Muscle of leg (tissue), 11 donors: ENCODE measurements around the gene ANKRD31. TPM values are rescaled to one million over a fixed set of nuclear protein-coding genes. Genes with fewer than 3 reads are reported as not detected.

Experiments
- DNase-seq: peaks from one replicate; pipeline ENCODE4 v3.0.0; 2013
- H3K27ac ChIP-seq: one replicate; pipeline ENCODE4 v1.5.1; 2013; ENCODE audit warnings: mild to moderate bottlenecking, low read length, control low read depth
- H3K27me3 ChIP-seq: one replicate; pipeline ENCODE4 v1.6.1; 2013; ENCODE audit warnings: low read length; ENCODE audit not compliant: control insufficient read depth, insufficient read depth
- H3K36me3 ChIP-seq: one replicate; pipeline ENCODE4 v1.6.1; 2013; ENCODE audit warnings: low read length; ENCODE audit not compliant: control insufficient read depth, insufficient read depth
- H3K4me1 ChIP-seq: one replicate; pipeline ENCODE4 v1.6.1; 2013; ENCODE audit warnings: low read length; ENCODE audit not compliant: control insufficient read depth, insufficient read depth
- H3K4me3 ChIP-seq: one replicate; pipeline ENCODE4 v1.5.1; 2013; ENCODE audit warnings: low read length, control low read depth
- H3K9me3 ChIP-seq: replicated peaks from 2 replicates; pipeline ENCODE4 v1.6.1; 2013; ENCODE audit warnings: low read depth, low read length; ENCODE audit not compliant: control insufficient read depth
- WGBS: methylation state at CpG from one replicate; pipeline ENCODE4 v1.1.5; 2013; ENCODE audit warnings: missing lambda C conversion rate; ENCODE audit not compliant: insufficient coverage; 5-methylcytosine and 5-hydroxymethylcytosine counted together
- polyA plus RNA-seq, 8 donors: library from polyadenylated mRNA; unstranded; fragments of 120-200 nt; gene quantifications; one replicate each; pipeline versions ENCODE4 v1.2.1 to v1.2.3, GENCODE V29; 2013; ENCODE audit warnings: inconsistent platforms in 1 of 8, low replicate concordance in 1 of 8; ENCODE audit not compliant: insufficient read length in 8 of 8, insufficient read depth in 1 of 8
- total RNA-seq: library from RNA; stranded (reverse); fragments of 120-200 nt; gene quantifications from one replicate; pipeline ENCODE4 v1.2.4, GENCODE V29; 2013

ANKRD31 gene
- total and polyA plus RNA-seq, 9 donors: 0.06 to 0.27 (median 0.13) TPM

GRCh38 chr5:75078027-75078426 is 158.7 kb downstream of the ANKRD31 start:
- DNase-seq: no peak
- H3K27ac ChIP-seq: no peak overlapping the region
- H3K9me3 ChIP-seq: no peaks in the 10 kb centered on the region
- WGBS: no CpG with 5 or more reads among the region's 5 CpGs
- no peaks in the 10 kb centered on the region for H3K4me1 ChIP-seq
- no peaks in the 10 kb centered on the region for H3K36me3 ChIP-seq
- H3K4me3 ChIP-seq: no peak overlapping the region
- no peaks in the 10 kb centered on the region for H3K27me3 ChIP-seq

GRCh38 chr5:75072061-75072460 is 164.6 kb downstream of the ANKRD31 start:
- Histone ChIP-seq H3K27ac (no peak overlapping the region), H3K4me1 (no peaks in the 10 kb centered on the region), H3K36me3 (no peaks in the 10 kb centered on the region), H3K27me3 (no peaks in the 10 kb centered on the region), H3K4me3 (no peak overlapping the region), H3K9me3 (no peaks in the 10 kb centered on the region)
- no peak for DNase-seq

- no peaks in the 10 kb centered on the region for H3K4me1 ChIP-seq
- H3K36me3 ChIP-seq: no peaks in the 10 kb centered on the region
- no peak overlapping the region for H3K27ac ChIP-seq
- no peak overlapping the region for H3K4me3 ChIP-seq
- no peak for DNase-seq
- no peaks in the 10 kb centered on the region for H3K27me3 ChIP-seq
- no peaks in the 10 kb centered on the region for H3K9me3 ChIP-seq
These were observed 165.6 kb downstream of the ANKRD31 start for GRCh38 chr5:75071100-75071499.

GRCh38 chr5:75067434-75067833 is 169.2 kb downstream of the ANKRD31 start:
- Histone ChIP-seq H3K9me3 (no peaks in the 10 kb centered on the region), H3K27ac (no peak overlapping the region), H3K36me3 (no peaks in the 10 kb centered on the region), H3K27me3 (no peaks in the 10 kb centered on the region), H3K4me1 (no peaks in the 10 kb centered on the region), H3K4me3 (no peak overlapping the region)
- no peak for DNase-seq
- WGBS: no CpG with 5 or more reads among the region's 3 CpGs

- H3K4me1 ChIP-seq: no peaks in the 10 kb centered on the region
- H3K36me3 ChIP-seq: no peaks in the 10 kb centered on the region
- H3K9me3 ChIP-seq: no peaks in the 10 kb centered on the region
- WGBS: 80% methylated on average over 1 of the region's 2 CpGs
- no peak for DNase-seq
- no peaks in the 10 kb centered on the region for H3K27me3 ChIP-seq
- no peak overlapping the region for H3K4me3 ChIP-seq
- no peak overlapping the region for H3K27ac ChIP-seq
These were observed 173.7 kb downstream of the ANKRD31 start for GRCh38 chr5:75062925-75063531.

- no peaks in the 10 kb centered on the region for H3K36me3 ChIP-seq
- no peak overlapping the region for H3K4me3 ChIP-seq
- no peaks in the 10 kb centered on the region for H3K9me3 ChIP-seq
- 73% methylated on average over 3 of the region's 4 CpGs for WGBS
- no peak for DNase-seq
- peaks cover 5% of the 10 kb centered on the region for H3K27me3 ChIP-seq
- no peaks in the 10 kb centered on the region for H3K4me1 ChIP-seq
- H3K27ac ChIP-seq: no peak overlapping the region
These were observed 176.6 kb downstream of the ANKRD31 start for GRCh38 chr5:75059912-75060545.

- H3K27me3 ChIP-seq: peaks cover 11% of the 10 kb centered on the region
- WGBS: 80% methylated on average over 2 of the region's 3 CpGs
- no peaks in the 10 kb centered on the region for H3K36me3 ChIP-seq
- H3K27ac ChIP-seq: no peak overlapping the region
- no peak for DNase-seq
- peaks cover 6% of the 10 kb centered on the region for H3K4me1 ChIP-seq
- no peak overlapping the region for H3K4me3 ChIP-seq
- H3K9me3 ChIP-seq: no peaks in the 10 kb centered on the region
These were observed 177.6 kb downstream of the ANKRD31 start for GRCh38 chr5:75058986-75059535.

GRCh38 chr5:75057561-75057960 is 179.1 kb downstream of the ANKRD31 start:
- H3K36me3 ChIP-seq: no peaks in the 10 kb centered on the region
- 25% methylated on average over 1 of the region's 2 CpGs for WGBS
- peaks cover 15% of the 10 kb centered on the region for H3K27me3 ChIP-seq
- H3K9me3 ChIP-seq: no peaks in the 10 kb centered on the region
- H3K4me1 ChIP-seq: peaks cover 8% of the 10 kb centered on the region
- H3K27ac ChIP-seq: no peak overlapping the region
- no peak overlapping the region for H3K4me3 ChIP-seq
- DNase-seq: no peak

GRCh38 chr5:75055727-75056144 is 180.9 kb downstream of the ANKRD31 start:
- H3K36me3 ChIP-seq: no peaks in the 10 kb centered on the region
- no peak for DNase-seq
- H3K27ac ChIP-seq: no peak overlapping the region
- H3K4me3 ChIP-seq: no peak overlapping the region
- H3K4me1 ChIP-seq: peaks cover 13% of the 10 kb centered on the region
- peaks cover 31% of the 10 kb centered on the region for H3K27me3 ChIP-seq
- 88% methylated on average over 1 of the region's 1 CpG for WGBS
- no peaks in the 10 kb centered on the region for H3K9me3 ChIP-seq

- no peaks in the 10 kb centered on the region for H3K36me3 ChIP-seq
- peak; percentile 55 for DNase-seq
- peak overlapping the region; percentile 65 for H3K4me3 ChIP-seq
- peaks cover 13% of the 10 kb centered on the region for H3K4me1 ChIP-seq
- WGBS: 10% methylated on average over 16 of the region's 28 CpGs
- H3K27ac ChIP-seq: peak overlapping the region; percentile 62
- H3K27me3 ChIP-seq: peaks cover 36% of the 10 kb centered on the region
- H3K9me3 ChIP-seq: no peaks in the 10 kb centered on the region
These were observed 182.3 kb downstream of the ANKRD31 start for GRCh38 chr5:75054134-75054930.
